Measurements from ENCODE around the gene PNP.

DNA sequence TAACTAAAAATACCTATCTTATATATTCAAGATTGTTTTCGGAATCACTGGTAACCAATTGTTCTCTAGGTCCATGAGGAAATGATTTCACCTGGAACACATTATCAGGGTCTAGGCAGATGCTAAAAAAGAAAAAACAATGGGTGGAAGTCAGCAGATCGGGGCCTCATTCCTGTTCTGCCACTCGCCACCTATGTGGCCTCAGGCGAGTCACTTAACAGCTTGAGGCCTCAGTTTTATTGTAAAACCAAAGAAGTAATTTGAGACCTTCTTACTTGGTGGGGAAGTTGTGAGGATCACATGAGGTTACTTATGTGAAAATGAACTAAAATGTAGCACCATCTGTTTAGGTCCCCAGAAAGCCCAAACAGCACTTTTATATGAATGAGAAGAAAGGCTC lies 29.9 kb downstream of the PNP start:
- TF ChIP-seq CTCF (IDR thresholded peaks at IDR 0.05 in 8 of 11, conservative IDR thresholded peaks at IDR 0.05 in 3 of 11), result no peak
- TF ChIP-seq POLR2AphosphoS5 (IDR thresholded peaks at IDR 0.05), result no peak

Data from spleen (tissue), 7 donors.